Measurements from ENCODE around the gene CYP1A2.

GRCh38 chr15:74799255-74799855, 50.7 kb downstream of the CYP1A2 start:
- TF ChIP-seq CTCF (IDR thresholded peaks at IDR 0.05) (no peak), POLR2A (IDR thresholded peaks at IDR 0.05) (no peak)
